Neuron (in vitro differentiated cells): ENCODE results near the gene TRIM77.
"Not testable (repeated sequence)": the region's sequence is repeated elsewhere in the genome, so short reads cannot be mapped to it uniquely, and the experiment has no call there.

Experiments used
- H2AFZ ChIP-seq: one replicate; pipeline ENCODE4 v1.6.1; 2013; ENCODE audit warnings: low read depth, mild to moderate bottlenecking, inconsistent platforms, low read length, moderate library complexity
- H3K27me3 ChIP-seq: one replicate; pipeline ENCODE4 v1.6.1; 2013; ENCODE audit warnings: low read length; ENCODE audit not compliant: insufficient read depth
- H3K36me3 ChIP-seq: one replicate; pipeline ENCODE4 v1.6.1; 2013; ENCODE audit warnings: low read length; ENCODE audit not compliant: insufficient read depth
- H3K4me1 ChIP-seq: one replicate; pipeline ENCODE4 v1.6.1; 2013; ENCODE audit warnings: low read length; ENCODE audit not compliant: insufficient read depth
- H3K4me3 ChIP-seq: 2 replicates; pipeline ENCODE4 v1.5.1; 2013; ENCODE audit warnings: mild to moderate bottlenecking, low read length, moderate library complexity
- H3K9me3 ChIP-seq: one replicate; pipeline ENCODE4 v1.6.1; 2013; ENCODE audit warnings: low read length

TRIM77 gene

GRCh38 chr11:89709999-89710398 is at the start of gene TRIM77:
TSS of gene TRIM77 (plus strand) at chr11:89710299. CDS start at chr11:89710299, 0 bp downstream.
- not testable (repeated sequence) for H2AFZ ChIP-seq, H3K4me1 ChIP-seq, H3K9me3 ChIP-seq, H3K27me3 ChIP-seq, H3K4me3 ChIP-seq, H3K36me3 ChIP-seq

- H3K27me3 ChIP-seq: no peaks in the 10 kb centered on the region
- H3K4me1 ChIP-seq: no peaks in the 10 kb centered on the region
- no peak overlapping the region for H2AFZ ChIP-seq
- H3K36me3 ChIP-seq: no peaks in the 10 kb centered on the region
- H3K9me3 ChIP-seq: no peaks in the 10 kb centered on the region
- H3K4me3 ChIP-seq: no peak overlapping the region
These were observed 43.1 kb upstream of the TRIM77 start for GRCh38 chr11:89667001-89667400.

- not testable (repeated sequence) for H3K36me3 ChIP-seq
These were observed 41.9 kb upstream of the TRIM77 start for GRCh38 chr11:89668158-89668557.

GRCh38 chr11:89669586-89669985 is 40.5 kb upstream of the TRIM77 start:
- not testable (repeated sequence) for H3K27me3 ChIP-seq, H3K36me3 ChIP-seq, H3K4me3 ChIP-seq, H2AFZ ChIP-seq, H3K4me1 ChIP-seq, H3K9me3 ChIP-seq

More at GRCh38 chr11:89668158-89668557, 41.9 kb upstream of the TRIM77 start:
- H3K9me3 ChIP-seq, H3K27me3 ChIP-seq, H2AFZ ChIP-seq, H3K4me3 ChIP-seq, H3K4me1 ChIP-seq: not testable (repeated sequence)

- H3K4me1 ChIP-seq, H3K27me3 ChIP-seq, H3K9me3 ChIP-seq, H3K4me3 ChIP-seq, H3K36me3 ChIP-seq, H2AFZ ChIP-seq: not testable (repeated sequence)
These were observed 40.0 kb upstream of the TRIM77 start for GRCh38 chr11:89669993-89670669.

GRCh38 chr11:89672547-89672946 is 37.6 kb upstream of the TRIM77 start:
- H3K4me1 ChIP-seq, H3K9me3 ChIP-seq, H3K36me3 ChIP-seq, H3K4me3 ChIP-seq, H2AFZ ChIP-seq, H3K27me3 ChIP-seq: not testable (repeated sequence)

GRCh38 chr11:89673380-89673779 is 36.7 kb upstream of the TRIM77 start:
- H3K4me3 ChIP-seq, H2AFZ ChIP-seq, H3K27me3 ChIP-seq, H3K9me3 ChIP-seq, H3K36me3 ChIP-seq, H3K4me1 ChIP-seq: not testable (repeated sequence)

- H3K9me3 ChIP-seq, H3K36me3 ChIP-seq, H2AFZ ChIP-seq, H3K27me3 ChIP-seq, H3K4me3 ChIP-seq, H3K4me1 ChIP-seq: not testable (repeated sequence)
These were observed 34.7 kb upstream of the TRIM77 start for GRCh38 chr11:89675383-89675782.

GRCh38 chr11:89675948-89676347 is 34.2 kb upstream of the TRIM77 start:
- not testable (repeated sequence) for H3K27me3 ChIP-seq, H3K4me3 ChIP-seq, H3K9me3 ChIP-seq, H3K4me1 ChIP-seq, H3K36me3 ChIP-seq, H2AFZ ChIP-seq

- not testable (repeated sequence) for H3K4me1 ChIP-seq, H3K4me3 ChIP-seq, H3K36me3 ChIP-seq, H3K9me3 ChIP-seq, H3K27me3 ChIP-seq, H2AFZ ChIP-seq
These were observed 3.0 kb upstream of the TRIM77 start for GRCh38 chr11:89707080-89707479.

GRCh38 chr11:89724866-89725498 is 14.9 kb downstream of the TRIM77 start:
- H3K4me3 ChIP-seq, H2AFZ ChIP-seq, H3K27me3 ChIP-seq, H3K36me3 ChIP-seq, H3K4me1 ChIP-seq, H3K9me3 ChIP-seq: not testable (repeated sequence)

GRCh38 chr11:89730215-89730614 is 20.1 kb downstream of the TRIM77 start:
- H3K4me3 ChIP-seq, H2AFZ ChIP-seq, H3K36me3 ChIP-seq, H3K4me1 ChIP-seq, H3K27me3 ChIP-seq, H3K9me3 ChIP-seq: not testable (repeated sequence)

GRCh38 chr11:89736566-89736965 is 26.5 kb downstream of the TRIM77 start:
- H3K4me3 ChIP-seq: no peak overlapping the region
- H3K4me1 ChIP-seq: no peaks in the 10 kb centered on the region
- H2AFZ ChIP-seq: no peak overlapping the region
- H3K27me3 ChIP-seq: no peaks in the 10 kb centered on the region
- no peaks in the 10 kb centered on the region for H3K9me3 ChIP-seq
- H3K36me3 ChIP-seq: no peaks in the 10 kb centered on the region

- H3K4me1 ChIP-seq: no peaks in the 10 kb centered on the region
- H3K4me3 ChIP-seq: no peak overlapping the region
- no peaks in the 10 kb centered on the region for H3K36me3 ChIP-seq
- H3K9me3 ChIP-seq: no peaks in the 10 kb centered on the region
- no peak overlapping the region for H2AFZ ChIP-seq
- H3K27me3 ChIP-seq: no peaks in the 10 kb centered on the region
These were observed 27.0 kb downstream of the TRIM77 start for GRCh38 chr11:89737116-89737515.
